ENCODE results near the gene DCAF17. TPM values are rescaled to one million over a fixed set of nuclear protein-coding genes. Genes with fewer than 3 reads are reported as not detected.
"Not testable (repeated sequence)": the region's sequence is repeated elsewhere in the genome, so short reads cannot be mapped to it uniquely, and the experiment has no call there.

The DCAF17 gene
- total RNA-seq, 1 donor from 2014 or later, result 25.2 TPM

- no peak overlapping the region for H3K4me3 Mint-ChIP-seq (ENCODE audit: unreplicated experiment)
- H3K4me1 ChIP-seq (ENCODE audit: insufficient read depth, low read length), result no peaks in the 10 kb centered on the region
- peaks cover 27% of the 10 kb centered on the region for H3K36me3 Mint-ChIP-seq (ENCODE audit: low read depth, unreplicated experiment)
- H3K27me3 ChIP-seq (ENCODE audit: insufficient read depth, low read length), result no peaks in the 10 kb centered on the region
- no peaks in the 10 kb centered on the region for H3K4me1 Mint-ChIP-seq (ENCODE audit: low read depth, unreplicated experiment)
- no peak for DNase-seq (ENCODE audit: low read depth)
- no peak overlapping the region for H3K4me3 ChIP-seq (ENCODE audit: insufficient read depth, low read depth, low read length)
- no peak overlapping the region for H3K4me2 ChIP-seq (ENCODE audit: low read length)
- peaks cover 19% of the 10 kb centered on the region for H3K9me3 Mint-ChIP-seq (ENCODE audit: unreplicated experiment)
- FAIRE-seq, result no peak
- H3K36me3 ChIP-seq (ENCODE audit: insufficient read depth, low read length), result no peaks in the 10 kb centered on the region
- TF ChIP-seq EZH2 (IDR thresholded peaks at IDR 0.05; ENCODE audit: insufficient read depth, low read length) (no peak), CTCF (IDR thresholded peaks at IDR 0.05; ENCODE audit: insufficient read depth, low read depth, low read length) (no peak)
- H3K79me2 ChIP-seq (ENCODE audit: insufficient read depth, low read length), result peaks cover 5% of the 10 kb centered on the region
- H3K27ac Mint-ChIP-seq (ENCODE audit: unreplicated experiment), result no peak overlapping the region
- no peak overlapping the region for H2AFZ ChIP-seq (ENCODE audit: low read depth, low read length)
- no peak overlapping the region for H3K27ac ChIP-seq (ENCODE audit: low read depth, low read length)
- no peaks in the 10 kb centered on the region for H3K27me3 Mint-ChIP-seq (ENCODE audit: low read depth, unreplicated experiment)
- peaks cover 8% of the 10 kb centered on the region for H3K9me3 ChIP-seq (ENCODE audit: insufficient read depth, low read depth, low read length)
- H4K20me1 ChIP-seq (ENCODE audit: insufficient read depth, low read length), result peaks cover 3% of the 10 kb centered on the region
- no peak overlapping the region for H3K9ac ChIP-seq (ENCODE audit: low read length)
Measured at GRCh38 chr2:171420728-171421563, 13.1 kb upstream of the DCAF17 start.

GRCh38 chr2:171422710-171423495, 11.1 kb upstream of the DCAF17 start:
- H3K4me3 ChIP-seq (ENCODE audit: insufficient read depth, low read depth, low read length); H3K4me1 Mint-ChIP-seq (ENCODE audit: low read depth, unreplicated experiment); FAIRE-seq; H3K4me3 Mint-ChIP-seq (ENCODE audit: unreplicated experiment); H2AFZ ChIP-seq (ENCODE audit: low read depth, low read length); H3K27me3 ChIP-seq (ENCODE audit: insufficient read depth, low read length); H4K20me1 ChIP-seq (ENCODE audit: insufficient read depth, low read length); DNase-seq (ENCODE audit: low read depth); H3K36me3 ChIP-seq (ENCODE audit: insufficient read depth, low read length); H3K4me2 ChIP-seq (ENCODE audit: low read length); H3K27ac Mint-ChIP-seq (ENCODE audit: unreplicated experiment); H3K4me1 ChIP-seq (ENCODE audit: insufficient read depth, low read length); H3K27me3 Mint-ChIP-seq (ENCODE audit: low read depth, unreplicated experiment); H3K27ac ChIP-seq (ENCODE audit: low read depth, low read length); H3K9ac ChIP-seq (ENCODE audit: low read length); H3K9me3 ChIP-seq (ENCODE audit: insufficient read depth, low read depth, low read length): not testable (repeated sequence)
- H3K79me2 ChIP-seq (ENCODE audit: insufficient read depth, low read length), result peaks cover 12% of the 10 kb centered on the region
- Mint-ChIP-seq H3K36me3 (ENCODE audit: low read depth, unreplicated experiment) (peaks cover 27% of the 10 kb centered on the region), H3K9me3 (ENCODE audit: unreplicated experiment) (peaks cover 19% of the 10 kb centered on the region)

GRCh38 chr2:171430516-171431410, 3.3 kb upstream of the DCAF17 start:
- H3K27ac Mint-ChIP-seq (ENCODE audit: unreplicated experiment), result peak overlapping the region; percentile 21
- no peak for FAIRE-seq
- H3K27ac ChIP-seq (ENCODE audit: low read depth, low read length), result no peak overlapping the region
- H3K9me3 ChIP-seq (ENCODE audit: insufficient read depth, low read depth, low read length), result peaks cover 8% of the 10 kb centered on the region
- H3K9me3 Mint-ChIP-seq (ENCODE audit: unreplicated experiment), result peaks cover under 1% of the 10 kb centered on the region
- H4K20me1 ChIP-seq (ENCODE audit: insufficient read depth, low read length), result no peaks in the 10 kb centered on the region
- no peaks in the 10 kb centered on the region for H3K36me3 ChIP-seq (ENCODE audit: insufficient read depth, low read length)
- no peak overlapping the region for H3K4me2 ChIP-seq (ENCODE audit: low read length)
- H2AFZ ChIP-seq (ENCODE audit: low read depth, low read length), result no peak overlapping the region
- peaks cover 9% of the 10 kb centered on the region for H3K4me1 ChIP-seq (ENCODE audit: insufficient read depth, low read length)
- H3K27me3 ChIP-seq (ENCODE audit: insufficient read depth, low read length), result no peaks in the 10 kb centered on the region
- peaks cover 4% of the 10 kb centered on the region for H3K36me3 Mint-ChIP-seq (ENCODE audit: low read depth, unreplicated experiment)
- H3K4me1 Mint-ChIP-seq (ENCODE audit: low read depth, unreplicated experiment), result peaks cover 20% of the 10 kb centered on the region
- H3K79me2 ChIP-seq (ENCODE audit: insufficient read depth, low read length), result peaks cover 35% of the 10 kb centered on the region
- no peak overlapping the region for H3K9ac ChIP-seq (ENCODE audit: low read length)
- H3K4me3 Mint-ChIP-seq (ENCODE audit: unreplicated experiment), result no peak overlapping the region
- H3K4me3 ChIP-seq (ENCODE audit: insufficient read depth, low read depth, low read length), result no peak overlapping the region
- no peak for TF ChIP-seq EZH2 (IDR thresholded peaks at IDR 0.05; ENCODE audit: insufficient read depth, low read length)
- no peak for TF ChIP-seq CTCF (IDR thresholded peaks at IDR 0.05; ENCODE audit: insufficient read depth, low read depth, low read length)
- H3K27me3 Mint-ChIP-seq (ENCODE audit: low read depth, unreplicated experiment), result no peaks in the 10 kb centered on the region
- DNase-seq (ENCODE audit: low read depth), result no peak
